Thyroid gland (tissue), 4 donors: ENCODE data around the gene MINDY4. TPM values are rescaled to one million over a fixed set of nuclear protein-coding genes. Genes with fewer than 3 reads are reported as not detected.

Experiments
- DNase-seq, 2 donors: peaks; one replicate each; pipeline ENCODE4 v3.0.0-alpha.2; 2019
- H3K27ac ChIP-seq, 3 donors: fragments of 200-600 bp; sonication (generic); 1 replicate in 2 of 3; 2 replicates in 1 of 3; pipeline ENCODE4 v1.5.1; 2016 to 2019; ENCODE audit warnings: mild to moderate bottlenecking in 1 of 3, moderate library complexity in 1 of 3
- H3K27me3 ChIP-seq: fragments of 200-600 bp; sonication (generic); one replicate; pipeline ENCODE4 v1.5.1; 2019
- H3K36me3 ChIP-seq, 2 donors: fragments of 200-600 bp; sonication (generic); one replicate each; pipeline ENCODE4 v1.5.1; 2016 to 2019
- H3K4me1 ChIP-seq, 2 donors: fragments of 200-600 bp; sonication (generic); one replicate each; pipeline ENCODE4 v1.5.1; 2017 to 2019
- H3K4me3 ChIP-seq, 3 donors: fragments of 200-600 bp; sonication (generic); replicated peaks in 1 of 3; 1 replicate in 2 of 3; 2 replicates in 1 of 3; pipeline ENCODE4 v1.5.1; 2016; ENCODE audit warnings: mild to moderate bottlenecking in 1 of 3
- H3K9me3 ChIP-seq: fragments of 200-600 bp; sonication (generic); one replicate; pipeline ENCODE4 v1.5.1; 2017
- POLR2A ChIP-seq, 2 donors: fragments of 450-650 bp; IDR thresholded peaks; one replicate each; pipeline ENCODE4 v1.6.1; 2017; ENCODE audit warnings: antibody characterized with exemption in 2 of 2, mild to moderate bottlenecking in 2 of 2, moderate library complexity in 1 of 2
- WGBS, 2 donors: methylation state at CpG; one replicate each; pipeline ENCODE4 v1.1.5; 2017; 5-methylcytosine and 5-hydroxymethylcytosine counted together
- intact Hi-C: fragments of 100-400 bp; cut with DNase I; formaldehyde crosslinking; loops from one replicate; pipeline ENCODE4 v1.15.1; 2023
- total RNA-seq, 4 donors: library from RNA; depleted of rRNA; stranded (reverse); fragments of >200 nt; gene quantifications; one replicate each; pipeline ENCODE4 v1.2.3, GENCODE V29; 2016
- TF ChIP-seq, protein P1 (sequence below), 6 experiments: fragments of 200-600 bp in 3 of 6; fragments of 450-650 bp in 3 of 6; sonication (generic) in 3 of 6; IDR thresholded peaks; one replicate each; pipeline ENCODE4 v1.5.1; 2016 to 2019; ENCODE audit warnings: antibody characterized with exemption in 6 of 6, mild to moderate bottlenecking in 2 of 6, inconsistent platforms in 1 of 6, moderate library complexity in 1 of 6

MINDY4 gene
- total RNA-seq, 4 donors from 2014 or later, result 17.9 to 33.2 (median 29.7) TPM

DNA sequence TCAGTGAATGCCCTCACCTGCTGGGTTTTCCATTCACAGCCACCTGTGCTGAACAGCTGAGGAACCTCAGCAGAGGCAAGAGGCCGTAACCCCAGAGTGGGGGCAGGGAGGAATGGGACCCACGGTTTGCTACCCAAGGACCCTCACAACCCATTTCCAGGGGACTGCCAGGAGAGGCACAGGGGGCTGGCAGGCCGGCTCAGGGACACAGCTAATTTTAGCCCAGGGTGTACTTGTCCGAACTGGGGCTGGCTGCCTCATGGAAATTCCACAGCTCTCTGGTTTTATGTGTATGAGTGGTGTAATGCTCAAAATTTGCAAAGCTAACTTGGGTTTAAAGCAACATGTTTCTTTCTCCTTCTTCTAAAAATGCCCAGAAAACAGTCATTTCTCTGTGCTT, 42.2 kb downstream of the MINDY4 start:
- H3K27me3 ChIP-seq, result no peaks in the 10 kb centered on the region
- H3K9me3 ChIP-seq, result no peaks in the 10 kb centered on the region
- peaks cover 39 to 49% of the 10 kb centered on the region in 2 donors for H3K4me1 ChIP-seq
- DNase-seq, result peak in 1 of 2 donors; percentile 55
- H3K27ac ChIP-seq, result peak overlapping the region; percentile 77 to 96 (median 82)
- intact Hi-C loops, result no loop called here
- H3K4me3 ChIP-seq, result no peak overlapping the region
- no peaks in the 10 kb centered on the region for H3K36me3 ChIP-seq
- WGBS, 2 donors, result 63 to 78% methylated on average over 3 to 4 of the region's 4 CpGs
- TF ChIP-seq, protein P1, sequence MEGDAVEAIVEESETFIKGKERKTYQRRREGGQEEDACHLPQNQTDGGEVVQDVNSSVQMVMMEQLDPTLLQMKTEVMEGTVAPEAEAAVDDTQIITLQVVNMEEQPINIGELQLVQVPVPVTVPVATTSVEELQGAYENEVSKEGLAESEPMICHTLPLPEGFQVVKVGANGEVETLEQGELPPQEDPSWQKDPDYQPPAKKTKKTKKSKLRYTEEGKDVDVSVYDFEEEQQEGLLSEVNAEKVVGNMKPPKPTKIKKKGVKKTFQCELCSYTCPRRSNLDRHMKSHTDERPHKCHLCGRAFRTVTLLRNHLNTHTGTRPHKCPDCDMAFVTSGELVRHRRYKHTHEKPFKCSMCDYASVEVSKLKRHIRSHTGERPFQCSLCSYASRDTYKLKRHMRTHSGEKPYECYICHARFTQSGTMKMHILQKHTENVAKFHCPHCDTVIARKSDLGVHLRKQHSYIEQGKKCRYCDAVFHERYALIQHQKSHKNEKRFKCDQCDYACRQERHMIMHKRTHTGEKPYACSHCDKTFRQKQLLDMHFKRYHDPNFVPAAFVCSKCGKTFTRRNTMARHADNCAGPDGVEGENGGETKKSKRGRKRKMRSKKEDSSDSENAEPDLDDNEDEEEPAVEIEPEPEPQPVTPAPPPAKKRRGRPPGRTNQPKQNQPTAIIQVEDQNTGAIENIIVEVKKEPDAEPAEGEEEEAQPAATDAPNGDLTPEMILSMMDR (IDR thresholded peaks at IDR 0.05), result no peak
- TF ChIP-seq POLR2A (IDR thresholded peaks at IDR 0.05), result no peak

DNA sequence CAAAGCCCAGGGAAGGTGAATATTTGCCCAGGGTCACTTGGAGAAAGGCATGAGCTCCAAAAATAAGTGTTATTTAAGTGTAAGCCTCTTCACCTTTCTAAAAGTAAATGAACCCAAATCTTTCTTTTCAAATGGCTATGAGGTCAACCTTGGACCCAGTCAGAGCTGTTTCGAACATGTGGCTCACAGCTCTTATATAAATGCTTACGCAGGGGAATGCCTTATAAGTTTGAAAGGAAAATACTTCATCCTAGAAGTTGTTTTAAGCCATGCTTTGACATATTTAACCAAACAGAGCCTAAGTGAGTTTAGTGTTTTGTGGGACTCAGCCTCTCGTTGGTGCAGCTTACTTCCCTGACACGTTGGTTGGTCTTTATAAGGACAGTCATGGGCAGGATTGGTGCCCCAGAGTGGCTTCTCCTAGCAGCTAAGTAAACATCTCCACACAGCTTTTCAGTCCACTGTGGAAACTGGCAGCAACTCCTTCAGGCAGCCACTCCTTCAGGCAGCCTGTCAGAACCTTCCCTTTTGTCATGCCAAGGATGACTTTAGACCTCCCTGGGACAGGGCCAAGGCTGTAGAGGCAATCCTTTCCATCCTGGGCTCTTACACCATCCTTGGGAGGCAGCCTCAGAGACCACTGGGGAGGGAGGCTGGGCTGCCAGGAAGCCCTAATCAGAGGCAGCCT, 43.6 kb downstream of the MINDY4 start:
- Histone ChIP-seq H3K9me3 (no peaks in the 10 kb centered on the region), H3K27me3 (no peaks in the 10 kb centered on the region), H3K36me3 (no peaks in the 10 kb centered on the region), H3K4me3 (no peak overlapping the region), H3K4me1 (peaks cover 39 to 49% of the 10 kb centered on the region in 2 donors), H3K27ac (peak overlapping the region; percentile 77 to 96 (median 82))
- DNase-seq, result peak; percentile 91
- TF ChIP-seq POLR2A (IDR thresholded peaks at IDR 0.05), result peak in 1 of 2 donors; percentile 27
- TF ChIP-seq, protein P1 (IDR thresholded peaks at IDR 0.05), result no peak
- 20 to 32% methylated on average over 4 of the region's 4 CpGs for WGBS, 2 donors
- intact Hi-C loops, result no loop called here

DNA sequence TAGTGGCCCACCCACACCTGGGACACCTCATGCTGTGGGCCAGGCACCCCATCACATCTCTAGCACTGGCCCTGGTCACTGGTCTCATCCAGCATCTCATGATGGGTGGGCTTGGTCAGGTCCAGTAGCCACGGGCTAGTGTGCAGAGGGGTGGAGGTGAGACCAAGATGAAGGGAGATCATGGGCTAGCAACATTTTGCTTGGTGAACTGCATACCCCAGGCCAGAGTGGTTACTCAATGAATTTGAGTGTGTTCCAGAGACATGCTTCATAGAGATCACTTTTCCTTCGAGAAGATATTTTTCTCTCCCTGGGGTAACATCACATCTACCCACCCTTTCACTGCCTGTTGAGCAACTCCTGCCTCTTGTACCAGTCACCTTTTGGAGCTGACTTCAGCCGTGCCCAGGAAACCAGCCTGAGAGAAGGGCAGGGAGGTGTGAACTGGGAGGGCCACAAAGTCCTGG, 44.2 kb downstream of the MINDY4 start:
- peak overlapping the region; percentile 52 to 96 (median 82) for H3K27ac ChIP-seq
- no peak overlapping the region for H3K4me3 ChIP-seq
- intact Hi-C loops, result no loop called here
- H3K4me1 ChIP-seq, result peaks cover 39 to 49% of the 10 kb centered on the region in 2 donors
- no peak for DNase-seq
- 43 to 54% methylated on average over 3 of the region's 3 CpGs for WGBS, 2 donors
- H3K9me3 ChIP-seq, result no peaks in the 10 kb centered on the region
- no peaks in the 10 kb centered on the region for H3K36me3 ChIP-seq
- H3K27me3 ChIP-seq, result no peaks in the 10 kb centered on the region
- TF ChIP-seq, protein P1 (IDR thresholded peaks at IDR 0.05), result no peak
- TF ChIP-seq POLR2A (IDR thresholded peaks at IDR 0.05), result no peak

DNA sequence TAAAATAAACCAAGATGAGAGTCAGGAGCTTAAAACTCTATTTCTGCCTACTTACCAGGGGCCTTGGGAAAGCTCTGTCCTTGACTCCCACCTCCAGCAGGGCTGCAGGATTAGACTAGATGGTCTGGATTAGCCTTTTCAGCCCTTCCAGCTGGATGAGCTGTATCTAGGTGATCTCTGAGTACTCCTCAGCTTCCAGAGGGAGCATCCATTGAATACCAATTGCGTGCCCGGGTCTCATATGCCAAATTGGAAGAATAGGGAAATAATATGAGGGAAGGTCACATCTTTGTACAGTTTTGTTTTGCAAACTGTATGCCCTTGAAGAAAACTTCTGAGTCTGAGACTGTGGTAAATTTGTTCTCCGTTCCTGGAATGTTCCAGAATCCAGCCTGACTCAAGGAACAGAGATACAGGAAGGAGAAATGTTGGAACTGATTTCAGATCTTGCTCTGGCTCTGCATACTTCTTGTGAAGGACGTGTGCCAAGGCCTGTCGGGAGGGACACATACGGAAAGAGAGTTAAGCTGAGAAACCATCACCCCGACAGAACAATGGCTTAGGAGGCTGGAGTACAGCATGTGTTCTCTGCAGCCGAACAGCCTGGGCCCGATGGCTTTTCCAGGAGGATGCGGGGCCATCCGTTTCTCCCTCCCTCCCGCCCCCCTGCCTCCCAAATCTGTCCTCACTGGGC, 44.9 kb downstream of the MINDY4 start:
- 70 to 77% methylated on average over 12 of the region's 12 CpGs for WGBS, 2 donors
- H3K4me1 ChIP-seq, result peaks cover 39 to 49% of the 10 kb centered on the region in 2 donors
- no peak for DNase-seq

More for the DNA sequence above, 44.9 kb downstream of the MINDY4 start:
- H3K36me3 ChIP-seq, result no peaks in the 10 kb centered on the region
- H3K27ac ChIP-seq, result peak overlapping the region; percentile 52 to 96 (median 82)
- TF ChIP-seq, protein P1 (IDR thresholded peaks at IDR 0.05), result no peak
- no peak for TF ChIP-seq POLR2A (IDR thresholded peaks at IDR 0.05)
- no peak overlapping the region for H3K4me3 ChIP-seq
- H3K9me3 ChIP-seq, result no peaks in the 10 kb centered on the region
- H3K27me3 ChIP-seq, result no peaks in the 10 kb centered on the region
- intact Hi-C loops, result no loop called here
